ENCODE data around the gene EBF4. TPM values are rescaled to one million over a fixed set of nuclear protein-coding genes. Genes with fewer than 3 reads are reported as not detected.

The EBF4 gene
- not detected for total RNA-seq (2013)
- polyA plus RNA-seq (under 1 TPM in 1 of 3 donors, not detected in 2; 0.12 TPM), polyA minus RNA-seq (not detected in 2 replicates), total RNA-seq (0 to 1.2 (median 0.25) reads per million in 11 experiments)

- peaks cover 0 to 21% of the 10 kb centered on the region in 2 donors for H3K9me3 ChIP-seq (replicated peaks in 1 of 2; ENCODE audit: control insufficient read depth in 1 of 2, insufficient read depth in 1 of 2, low read length in 2 of 2)
- Mint-ChIP-seq H3K4me3 (peak within 1 kb of the TSS; percentile 92 to 99), H3K27ac (peak within 1 kb of the TSS in 3 of 7 donors; percentile 4 to 84 (median 54)), H3K36me3 (peaks cover 4 to 15% of the 10 kb centered on the region in 2 donors), H3K9me3 (peaks cover 0 to 20% (median 12%) of the 10 kb centered on the region in 7 donors), H3K27me3 (ENCODE audit: low read depth in 3 of 3) (peaks cover 78 to 89% (median 82%) of the 10 kb centered on the region in 3 donors), H3K4me1 (peaks cover 13% of the 10 kb centered on the region)
- H3K79me2 ChIP-seq (ENCODE audit: insufficient read depth, low read length) = no peaks in the 10 kb centered on the region
- H3K9ac ChIP-seq (ENCODE audit: insufficient read depth, low read length, poor library complexity, severe bottlenecking) = no peak within 1 kb of the TSS
- H3K4me2 ChIP-seq (replicated peaks; ENCODE audit: extremely low read depth, low read length, poor library complexity, severe bottlenecking) = peak within 1 kb of the TSS; percentile 65
- H3K27ac ChIP-seq (ENCODE audit: low read depth in 1 of 2, low read length in 2 of 2) = no peak within 1 kb of the TSS
- H3K36me3 ChIP-seq (replicated peaks in 1 of 2; ENCODE audit: control insufficient read depth in 1 of 2, insufficient read depth in 2 of 2, low read length in 2 of 2) = no peaks in the 10 kb centered on the region
- peak within 1 kb of the TSS; percentile 61 for H2AFZ ChIP-seq (ENCODE audit: insufficient read depth, low read depth, low read length, poor library complexity, severe bottlenecking)
- 6% methylated on average over 93 of the region's 106 CpGs for WGBS (ENCODE audit: insufficient coverage)
- peaks cover 6 to 17% of the 10 kb centered on the region in 2 donors for H3K4me1 ChIP-seq (ENCODE audit: control insufficient read depth in 1 of 2, insufficient read depth in 2 of 2, low read length in 2 of 2)
- DNase-seq = peak in 1 of 3 donors; percentile 20
- TF ChIP-seq CTCF (IDR thresholded peaks at IDR 0.05) = no peak
- intact Hi-C loops (cut with micrococcal nuclease) = no loop called here
- no peaks in the 10 kb centered on the region for H4K20me1 ChIP-seq (ENCODE audit: insufficient read depth, low read length)
- H3K4me3 ChIP-seq (replicated peaks in 1 of 3; ENCODE audit: low read depth in 2 of 3, low read length in 3 of 3) = peak within 1 kb of the TSS in 1 of 3 experiments; percentile 68
- peaks cover 45 to 74% of the 10 kb centered on the region in 2 donors for H3K27me3 ChIP-seq (ENCODE audit: control insufficient read depth in 2 of 2, insufficient read depth in 2 of 2, low read length in 2 of 2)
These were observed at the start of gene EBF4 for GRCh38 chr20:2692036-2692885. EBF4 (plus strand) TSS chr20:2692780; CDS start chr20:2693646, 866 bp downstream.

- intact Hi-C loops (cut with micrococcal nuclease) = no loop called here
- H3K27me3 Mint-ChIP-seq (ENCODE audit: low read depth in 3 of 3) = peaks cover 0 to 4% (median 0%) of the 10 kb centered on the region in 3 donors
- H3K36me3 Mint-ChIP-seq = no peaks in the 10 kb centered on the region
- DNase-seq = no peak
- no peak overlapping the region for H3K4me3 Mint-ChIP-seq
- no peak overlapping the region for H3K27ac Mint-ChIP-seq
- no peak overlapping the region for H3K4me3 ChIP-seq (replicated peaks in 1 of 3; ENCODE audit: low read depth in 2 of 3, low read length in 3 of 3)
- H3K9me3 ChIP-seq (replicated peaks in 1 of 2; ENCODE audit: control insufficient read depth in 1 of 2, insufficient read depth in 1 of 2, low read length in 2 of 2) = no peaks in the 10 kb centered on the region
- H3K4me2 ChIP-seq (replicated peaks; ENCODE audit: extremely low read depth, low read length, poor library complexity, severe bottlenecking) = no peak overlapping the region
- H4K20me1 ChIP-seq (ENCODE audit: insufficient read depth, low read length) = no peaks in the 10 kb centered on the region
- H3K4me1 Mint-ChIP-seq = no peaks in the 10 kb centered on the region
- no peak overlapping the region for H3K9ac ChIP-seq (ENCODE audit: insufficient read depth, low read length, poor library complexity, severe bottlenecking)
- TF ChIP-seq CTCF (IDR thresholded peaks at IDR 0.05) = no peak
- no peak overlapping the region for H2AFZ ChIP-seq (ENCODE audit: insufficient read depth, low read depth, low read length, poor library complexity, severe bottlenecking)
- no peaks in the 10 kb centered on the region for H3K4me1 ChIP-seq (ENCODE audit: control insufficient read depth in 1 of 2, insufficient read depth in 2 of 2, low read length in 2 of 2)
- H3K36me3 ChIP-seq (replicated peaks in 1 of 2; ENCODE audit: control insufficient read depth in 1 of 2, insufficient read depth in 2 of 2, low read length in 2 of 2) = no peaks in the 10 kb centered on the region
- H3K9me3 Mint-ChIP-seq = peaks cover 0 to 2% (median 0%) of the 10 kb centered on the region in 7 donors
- no peaks in the 10 kb centered on the region for H3K27me3 ChIP-seq (ENCODE audit: control insufficient read depth in 2 of 2, insufficient read depth in 2 of 2, low read length in 2 of 2)
- 100% methylated on average over 1 of the region's 1 CpG for WGBS (ENCODE audit: insufficient coverage)
- no peak overlapping the region for H3K27ac ChIP-seq (ENCODE audit: low read depth in 1 of 2, low read length in 2 of 2)
- H3K79me2 ChIP-seq (ENCODE audit: insufficient read depth, low read length) = no peaks in the 10 kb centered on the region
These were observed 48.9 kb upstream of the EBF4 start for GRCh38 chr20:2643708-2644107.
